ENCODE results near the gene VPS35.
"Not testable (repeated sequence)": the region's sequence is repeated elsewhere in the genome, so short reads cannot be mapped to it uniquely, and the experiment has no call there.

DNA sequence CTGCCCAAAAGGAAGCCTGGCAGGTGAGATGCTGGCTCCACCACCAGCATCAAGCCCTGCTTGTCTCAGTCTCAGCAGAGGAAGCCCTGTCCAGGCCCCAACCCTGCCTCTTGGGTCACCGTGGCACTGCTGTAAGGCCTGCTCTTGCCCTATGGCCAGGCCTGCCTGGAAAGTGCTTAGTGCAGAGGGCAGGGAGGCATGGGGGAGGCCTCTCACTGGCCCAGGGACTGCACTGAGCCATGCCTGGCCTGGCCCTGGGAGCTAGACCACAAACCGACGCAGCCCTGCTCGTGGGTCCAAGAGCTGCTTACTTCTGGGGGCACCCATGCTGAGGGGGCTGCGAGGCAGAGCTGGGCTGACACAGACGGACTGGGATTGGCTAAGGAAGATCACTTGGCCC, 64.1 kb downstream of the VPS35 start:
- TF ChIP-seq, protein P1, sequence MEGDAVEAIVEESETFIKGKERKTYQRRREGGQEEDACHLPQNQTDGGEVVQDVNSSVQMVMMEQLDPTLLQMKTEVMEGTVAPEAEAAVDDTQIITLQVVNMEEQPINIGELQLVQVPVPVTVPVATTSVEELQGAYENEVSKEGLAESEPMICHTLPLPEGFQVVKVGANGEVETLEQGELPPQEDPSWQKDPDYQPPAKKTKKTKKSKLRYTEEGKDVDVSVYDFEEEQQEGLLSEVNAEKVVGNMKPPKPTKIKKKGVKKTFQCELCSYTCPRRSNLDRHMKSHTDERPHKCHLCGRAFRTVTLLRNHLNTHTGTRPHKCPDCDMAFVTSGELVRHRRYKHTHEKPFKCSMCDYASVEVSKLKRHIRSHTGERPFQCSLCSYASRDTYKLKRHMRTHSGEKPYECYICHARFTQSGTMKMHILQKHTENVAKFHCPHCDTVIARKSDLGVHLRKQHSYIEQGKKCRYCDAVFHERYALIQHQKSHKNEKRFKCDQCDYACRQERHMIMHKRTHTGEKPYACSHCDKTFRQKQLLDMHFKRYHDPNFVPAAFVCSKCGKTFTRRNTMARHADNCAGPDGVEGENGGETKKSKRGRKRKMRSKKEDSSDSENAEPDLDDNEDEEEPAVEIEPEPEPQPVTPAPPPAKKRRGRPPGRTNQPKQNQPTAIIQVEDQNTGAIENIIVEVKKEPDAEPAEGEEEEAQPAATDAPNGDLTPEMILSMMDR (IDR thresholded peaks at IDR 0.05) = not testable (repeated sequence)
- TF ChIP-seq POLR2AphosphoS5 (IDR thresholded peaks at IDR 0.05; ENCODE audit: low read depth, low read length) = not testable (repeated sequence)
- TF ChIP-seq, protein P2, sequence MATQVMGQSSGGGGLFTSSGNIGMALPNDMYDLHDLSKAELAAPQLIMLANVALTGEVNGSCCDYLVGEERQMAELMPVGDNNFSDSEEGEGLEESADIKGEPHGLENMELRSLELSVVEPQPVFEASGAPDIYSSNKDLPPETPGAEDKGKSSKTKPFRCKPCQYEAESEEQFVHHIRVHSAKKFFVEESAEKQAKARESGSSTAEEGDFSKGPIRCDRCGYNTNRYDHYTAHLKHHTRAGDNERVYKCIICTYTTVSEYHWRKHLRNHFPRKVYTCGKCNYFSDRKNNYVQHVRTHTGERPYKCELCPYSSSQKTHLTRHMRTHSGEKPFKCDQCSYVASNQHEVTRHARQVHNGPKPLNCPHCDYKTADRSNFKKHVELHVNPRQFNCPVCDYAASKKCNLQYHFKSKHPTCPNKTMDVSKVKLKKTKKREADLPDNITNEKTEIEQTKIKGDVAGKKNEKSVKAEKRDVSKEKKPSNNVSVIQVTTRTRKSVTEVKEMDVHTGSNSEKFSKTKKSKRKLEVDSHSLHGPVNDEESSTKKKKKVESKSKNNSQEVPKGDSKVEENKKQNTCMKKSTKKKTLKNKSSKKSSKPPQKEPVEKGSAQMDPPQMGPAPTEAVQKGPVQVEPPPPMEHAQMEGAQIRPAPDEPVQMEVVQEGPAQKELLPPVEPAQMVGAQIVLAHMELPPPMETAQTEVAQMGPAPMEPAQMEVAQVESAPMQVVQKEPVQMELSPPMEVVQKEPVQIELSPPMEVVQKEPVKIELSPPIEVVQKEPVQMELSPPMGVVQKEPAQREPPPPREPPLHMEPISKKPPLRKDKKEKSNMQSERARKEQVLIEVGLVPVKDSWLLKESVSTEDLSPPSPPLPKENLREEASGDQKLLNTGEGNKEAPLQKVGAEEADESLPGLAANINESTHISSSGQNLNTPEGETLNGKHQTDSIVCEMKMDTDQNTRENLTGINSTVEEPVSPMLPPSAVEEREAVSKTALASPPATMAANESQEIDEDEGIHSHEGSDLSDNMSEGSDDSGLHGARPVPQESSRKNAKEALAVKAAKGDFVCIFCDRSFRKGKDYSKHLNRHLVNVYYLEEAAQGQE (IDR thresholded peaks at IDR 0.05; ENCODE audit: insufficient read depth in 1 of 2, low read depth in 2 of 2, low read length in 1 of 2) = not testable (repeated sequence)

Data from Panc1 (cell line).